22Rv1 (cell line): ENCODE results near the gene RGS7.

ENCODE experiments used
- ZFX ChIP-seq: fragments of 450-650 bp; IDR thresholded peaks from 2 replicates; pipeline ENCODE4 v1.6.1; 2017; ENCODE audit warnings: antibody characterized with exemption, borderline replicate concordance
- TF ChIP-seq, protein P1 (sequence below): fragments of 450-650 bp; IDR thresholded peaks from 2 replicates; pipeline ENCODE4 v1.5.1; 2017; ENCODE audit warnings: mild to moderate bottlenecking

- TF ChIP-seq, protein P1, sequence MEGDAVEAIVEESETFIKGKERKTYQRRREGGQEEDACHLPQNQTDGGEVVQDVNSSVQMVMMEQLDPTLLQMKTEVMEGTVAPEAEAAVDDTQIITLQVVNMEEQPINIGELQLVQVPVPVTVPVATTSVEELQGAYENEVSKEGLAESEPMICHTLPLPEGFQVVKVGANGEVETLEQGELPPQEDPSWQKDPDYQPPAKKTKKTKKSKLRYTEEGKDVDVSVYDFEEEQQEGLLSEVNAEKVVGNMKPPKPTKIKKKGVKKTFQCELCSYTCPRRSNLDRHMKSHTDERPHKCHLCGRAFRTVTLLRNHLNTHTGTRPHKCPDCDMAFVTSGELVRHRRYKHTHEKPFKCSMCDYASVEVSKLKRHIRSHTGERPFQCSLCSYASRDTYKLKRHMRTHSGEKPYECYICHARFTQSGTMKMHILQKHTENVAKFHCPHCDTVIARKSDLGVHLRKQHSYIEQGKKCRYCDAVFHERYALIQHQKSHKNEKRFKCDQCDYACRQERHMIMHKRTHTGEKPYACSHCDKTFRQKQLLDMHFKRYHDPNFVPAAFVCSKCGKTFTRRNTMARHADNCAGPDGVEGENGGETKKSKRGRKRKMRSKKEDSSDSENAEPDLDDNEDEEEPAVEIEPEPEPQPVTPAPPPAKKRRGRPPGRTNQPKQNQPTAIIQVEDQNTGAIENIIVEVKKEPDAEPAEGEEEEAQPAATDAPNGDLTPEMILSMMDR, result no peak
- no peak for TF ChIP-seq ZFX
Observed at GRCh38 chr1:241167121-241167630, 189.8 kb downstream of the RGS7 start.
